NCI-H2081 treated with DMSO at 0.1 percent for 48 hours (cell line): ENCODE data around the gene TMPRSS7.
"Not testable (repeated sequence)": the region's sequence is repeated elsewhere in the genome, so short reads cannot be mapped to it uniquely, and the experiment has no call there.

ENCODE experiments used
- DNase-seq: peaks from one replicate; lab custom pipeline; 2025; lab: John Stamatoyannopoulos, UW

The TMPRSS7 gene

GRCh38 chr3:112072387-112073060 lies 38.0 kb downstream of the TMPRSS7 start:
- not testable (repeated sequence) for DNase-seq

- DNase-seq = no peak
These were observed 39.5 kb downstream of the TMPRSS7 start for GRCh38 chr3:112074006-112074405.

- DNase-seq = no peak
These were observed 40.3 kb downstream of the TMPRSS7 start for GRCh38 chr3:112074616-112075497.

GRCh38 chr3:112078125-112079083 lies 43.9 kb downstream of the TMPRSS7 start:
- DNase-seq = no peak

- DNase-seq = no peak
These were observed 48.7 kb downstream of the TMPRSS7 start for GRCh38 chr3:112083239-112083638.

GRCh38 chr3:112084980-112085705 lies 50.6 kb downstream of the TMPRSS7 start:
- no peak for DNase-seq

- DNase-seq = no peak
These were observed 51.2 kb downstream of the TMPRSS7 start for GRCh38 chr3:112085735-112086075.

- DNase-seq = no peak
These were observed 51.7 kb downstream of the TMPRSS7 start, which contains the start of gene C3orf52 for GRCh38 chr3:112086076-112086854. TSS of gene C3orf52 (plus strand) at chr3:112086389. CDS start at chr3:112086408, 19 bp downstream.

GRCh38 chr3:112086875-112087524 lies 52.5 kb downstream of the TMPRSS7 start:
- DNase-seq = no peak

- DNase-seq = no peak
These were observed 53.2 kb downstream of the TMPRSS7 start for GRCh38 chr3:112087746-112088145.

- DNase-seq = no peak
These were observed 54.4 kb downstream of the TMPRSS7 start for GRCh38 chr3:112088944-112089343.

- DNase-seq = no peak
These were observed 55.7 kb downstream of the TMPRSS7 start for GRCh38 chr3:112089956-112090886.

- no peak for DNase-seq
These were observed 56.5 kb downstream of the TMPRSS7 start for GRCh38 chr3:112090887-112091586.

- DNase-seq = no peak
These were observed 58.1 kb downstream of the TMPRSS7 start for GRCh38 chr3:112092496-112093179.

- DNase-seq = no peak
These were observed 58.6 kb downstream of the TMPRSS7 start for GRCh38 chr3:112093180-112093522.

- DNase-seq = no peak
These were observed 61.2 kb downstream of the TMPRSS7 start for GRCh38 chr3:112095731-112096130.

GRCh38 chr3:112096176-112096575 lies 61.6 kb downstream of the TMPRSS7 start:
- DNase-seq = no peak

GRCh38 chr3:112097378-112097777 lies 62.8 kb downstream of the TMPRSS7 start:
- no peak for DNase-seq
